ENCODE measurements around the gene PCNX2.

The PCNX2 gene

GRCh38 chr1:233256191-233256590, 39.3 kb downstream of the PCNX2 start:
- TF ChIP-seq ZFX (IDR thresholded peaks at IDR 0.05) (no peak), CTCF (conservative IDR thresholded peaks at IDR 0.05) (no peak)
- no peak overlapping the region for H3K27ac ChIP-seq

DNA sequence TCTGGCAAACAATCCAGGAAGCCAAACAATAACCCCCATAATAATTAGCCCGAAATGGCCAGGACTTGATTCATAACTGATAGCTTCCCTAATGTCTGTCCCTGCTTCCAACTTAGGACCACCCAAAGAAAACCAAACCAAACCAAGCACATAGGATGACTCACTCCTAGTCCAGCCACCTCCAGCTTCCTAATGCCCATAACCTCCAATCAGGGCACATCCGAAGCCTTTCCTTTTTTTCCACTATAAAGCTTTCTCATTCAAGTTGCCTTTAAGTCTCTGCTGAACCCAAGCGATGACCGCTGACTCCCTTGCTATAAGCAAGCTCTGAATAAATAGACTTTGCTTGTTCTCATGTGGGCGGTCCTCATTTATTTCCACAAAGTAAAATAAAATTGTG, 40.4 kb downstream of the PCNX2 start:
- TF ChIP-seq ZFX (IDR thresholded peaks at IDR 0.05): no peak
- TF ChIP-seq CTCF (conservative IDR thresholded peaks at IDR 0.05): no peak
- H3K27ac ChIP-seq: no peak overlapping the region

GRCh38 chr1:233253832-233254331, 41.6 kb downstream of the PCNX2 start:
- H3K27ac ChIP-seq: no peak overlapping the region
- TF ChIP-seq ZFX (IDR thresholded peaks at IDR 0.05) (no peak), CTCF (conservative IDR thresholded peaks at IDR 0.05) (no peak)

GRCh38 chr1:233253231-233253831, 42.2 kb downstream of the PCNX2 start:
- H3K27ac ChIP-seq: no peak overlapping the region
- TF ChIP-seq CTCF (conservative IDR thresholded peaks at IDR 0.05) (no peak), ZFX (IDR thresholded peaks at IDR 0.05) (no peak)

- no peak overlapping the region for H3K27ac ChIP-seq
- no peak for TF ChIP-seq ZFX (IDR thresholded peaks at IDR 0.05)
These were observed 43.1 kb downstream of the PCNX2 start for GRCh38 chr1:233252441-233252840.

GRCh38 chr1:233251201-233251720, 44.3 kb downstream of the PCNX2 start:
- TF ChIP-seq ZFX (IDR thresholded peaks at IDR 0.05) (no peak), CTCF (conservative IDR thresholded peaks at IDR 0.05) (no peak)
- no peak overlapping the region for H3K27ac ChIP-seq

GRCh38 chr1:233248014-233248413, 47.5 kb downstream of the PCNX2 start:
- no peak for TF ChIP-seq CTCF (conservative IDR thresholded peaks at IDR 0.05)
- TF ChIP-seq ZFX (IDR thresholded peaks at IDR 0.05): no peak
- no peak overlapping the region for H3K27ac ChIP-seq

- H3K27ac ChIP-seq: no peak overlapping the region
- TF ChIP-seq ZFX (IDR thresholded peaks at IDR 0.05) (no peak), CTCF (conservative IDR thresholded peaks at IDR 0.05) (no peak)
These were observed 48.6 kb downstream of the PCNX2 start for GRCh38 chr1:233246965-233247364.

Data from C4-2B (cell line).